ENCODE data around the gene SH2D7. TPM values are rescaled to one million over a fixed set of nuclear protein-coding genes. Genes with fewer than 3 reads are reported as not detected.

The SH2D7 gene
- polyA plus RNA-seq, 3 donors = 0.44 to 0.83 (median 0.65) TPM

GRCh38 chr15:78058401-78058935 is 33.9 kb upstream of the SH2D7 start:
- no peak for DNase-seq (ENCODE audit: extremely low read depth in 1 of 11, low read depth in 9 of 11, low spot score in 4 of 11)

GRCh38 chr15:78059110-78059839 is 33.1 kb upstream of the SH2D7 start:
- DNase-seq (ENCODE audit: extremely low read depth in 1 of 11, low read depth in 9 of 11, low spot score in 4 of 11) = no peak

- DNase-seq (ENCODE audit: extremely low read depth in 1 of 11, low read depth in 9 of 11, low spot score in 4 of 11) = no peak
Measured at GRCh38 chr15:78060232-78060631, 32.1 kb upstream of the SH2D7 start.

- DNase-seq (ENCODE audit: extremely low read depth in 1 of 11, low read depth in 9 of 11, low spot score in 4 of 11) = no peak
Measured at GRCh38 chr15:78061963-78062427, 30.4 kb upstream of the SH2D7 start.

- no peak for DNase-seq (ENCODE audit: extremely low read depth in 1 of 11, low read depth in 9 of 11, low spot score in 4 of 11)
Measured at GRCh38 chr15:78063217-78063616, 29.1 kb upstream of the SH2D7 start.

- DNase-seq (ENCODE audit: extremely low read depth in 1 of 11, low read depth in 9 of 11, low spot score in 4 of 11) = no peak
Measured at GRCh38 chr15:78063970-78064385, 28.4 kb upstream of the SH2D7 start.

GRCh38 chr15:78064544-78064943 is 27.8 kb upstream of the SH2D7 start:
- no peak for DNase-seq (ENCODE audit: extremely low read depth in 1 of 11, low read depth in 9 of 11, low spot score in 4 of 11)

- peak in 1 of 11 donors; percentile 28 for DNase-seq (ENCODE audit: extremely low read depth in 1 of 11, low read depth in 9 of 11, low spot score in 4 of 11)
Measured at GRCh38 chr15:78065284-78065872, 27.0 kb upstream of the SH2D7 start.

- no peak for DNase-seq (ENCODE audit: extremely low read depth in 1 of 11, low read depth in 9 of 11, low spot score in 4 of 11)
Measured at GRCh38 chr15:78065973-78066946, 26.1 kb upstream of the SH2D7 start.

GRCh38 chr15:78067328-78068228 is 24.8 kb upstream of the SH2D7 start:
- no peak for DNase-seq (ENCODE audit: extremely low read depth in 1 of 11, low read depth in 9 of 11, low spot score in 4 of 11)

GRCh38 chr15:78069052-78069414 is 23.3 kb upstream of the SH2D7 start:
- DNase-seq (ENCODE audit: extremely low read depth in 1 of 11, low read depth in 9 of 11, low spot score in 4 of 11) = no peak

- no peak for DNase-seq (ENCODE audit: extremely low read depth in 1 of 11, low read depth in 9 of 11, low spot score in 4 of 11)
Measured at GRCh38 chr15:78069462-78070029, 22.8 kb upstream of the SH2D7 start.

GRCh38 chr15:78070049-78070700 is 22.2 kb upstream of the SH2D7 start:
- no peak for DNase-seq (ENCODE audit: extremely low read depth in 1 of 11, low read depth in 9 of 11, low spot score in 4 of 11)

GRCh38 chr15:78071383-78071782 is 21.0 kb upstream of the SH2D7 start:
- DNase-seq (ENCODE audit: extremely low read depth in 1 of 11, low read depth in 9 of 11, low spot score in 4 of 11) = no peak

- peak in 2 of 11 donors; percentile 22 to 60 for DNase-seq (ENCODE audit: extremely low read depth in 1 of 11, low read depth in 9 of 11, low spot score in 4 of 11)
Measured at GRCh38 chr15:78072080-78072892, 20.1 kb upstream of the SH2D7 start.

GRCh38 chr15:78073046-78073787 is 19.1 kb upstream of the SH2D7 start:
- no peak for DNase-seq (ENCODE audit: extremely low read depth in 1 of 11, low read depth in 9 of 11, low spot score in 4 of 11)

Data from renal cortex interstitium (tissue), 11 donors.